Measurements from ENCODE around the gene LSM3. TPM values are rescaled to one million over a fixed set of nuclear protein-coding genes. Genes with fewer than 3 reads are reported as not detected.

Gene LSM3
- total and polyA plus RNA-seq, 9 of the 15 experiments (the other 6 are each of a cell fraction or from before 2014, with no cell fraction given): 33.8 to 203 (median 61.2) TPM

DNA sequence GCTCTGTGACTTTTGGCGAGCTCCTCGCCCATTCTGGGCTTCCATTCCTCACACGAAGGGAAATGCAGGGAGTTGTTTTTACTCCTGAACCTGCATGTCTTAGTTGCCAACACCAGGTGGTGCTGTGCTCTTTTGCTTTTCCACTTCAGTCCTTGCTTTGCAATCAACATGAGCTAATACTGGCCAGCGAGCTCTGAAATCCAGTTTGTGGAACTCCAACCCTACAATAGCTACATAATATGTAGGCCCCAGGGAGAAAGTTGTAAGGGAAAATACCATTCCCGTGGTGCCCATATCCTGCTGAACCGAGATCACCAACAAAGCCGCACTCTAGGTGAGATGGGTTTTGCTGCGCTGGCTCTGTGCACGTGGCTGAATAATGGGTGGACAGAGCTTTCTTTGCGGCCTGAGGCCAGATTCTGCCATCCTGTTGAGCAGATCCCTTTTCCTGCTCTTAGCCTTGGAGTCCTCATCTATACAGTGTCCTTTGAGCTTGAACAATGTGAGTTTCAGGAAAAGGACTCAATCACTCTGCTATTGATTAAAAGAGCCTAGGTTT, 25.0 kb downstream of the LSM3 start (continued):
- peak in 1 of 2 experiments; percentile 78; a peak in 2 of 4 replicates for TF ChIP-seq MAZ (CRISPR knock-in tag; conservative IDR thresholded peaks at IDR 0.05 in 1 of 2, IDR thresholded peaks at IDR 0.05 in 1 of 2)
- TF ChIP-seq RAD21 (CRISPR knock-in tag; conservative IDR thresholded peaks at IDR 0.05 in 1 of 2, IDR thresholded peaks at IDR 0.05 in 1 of 2): peak; percentile 99
- TF ChIP-seq, protein P1, sequence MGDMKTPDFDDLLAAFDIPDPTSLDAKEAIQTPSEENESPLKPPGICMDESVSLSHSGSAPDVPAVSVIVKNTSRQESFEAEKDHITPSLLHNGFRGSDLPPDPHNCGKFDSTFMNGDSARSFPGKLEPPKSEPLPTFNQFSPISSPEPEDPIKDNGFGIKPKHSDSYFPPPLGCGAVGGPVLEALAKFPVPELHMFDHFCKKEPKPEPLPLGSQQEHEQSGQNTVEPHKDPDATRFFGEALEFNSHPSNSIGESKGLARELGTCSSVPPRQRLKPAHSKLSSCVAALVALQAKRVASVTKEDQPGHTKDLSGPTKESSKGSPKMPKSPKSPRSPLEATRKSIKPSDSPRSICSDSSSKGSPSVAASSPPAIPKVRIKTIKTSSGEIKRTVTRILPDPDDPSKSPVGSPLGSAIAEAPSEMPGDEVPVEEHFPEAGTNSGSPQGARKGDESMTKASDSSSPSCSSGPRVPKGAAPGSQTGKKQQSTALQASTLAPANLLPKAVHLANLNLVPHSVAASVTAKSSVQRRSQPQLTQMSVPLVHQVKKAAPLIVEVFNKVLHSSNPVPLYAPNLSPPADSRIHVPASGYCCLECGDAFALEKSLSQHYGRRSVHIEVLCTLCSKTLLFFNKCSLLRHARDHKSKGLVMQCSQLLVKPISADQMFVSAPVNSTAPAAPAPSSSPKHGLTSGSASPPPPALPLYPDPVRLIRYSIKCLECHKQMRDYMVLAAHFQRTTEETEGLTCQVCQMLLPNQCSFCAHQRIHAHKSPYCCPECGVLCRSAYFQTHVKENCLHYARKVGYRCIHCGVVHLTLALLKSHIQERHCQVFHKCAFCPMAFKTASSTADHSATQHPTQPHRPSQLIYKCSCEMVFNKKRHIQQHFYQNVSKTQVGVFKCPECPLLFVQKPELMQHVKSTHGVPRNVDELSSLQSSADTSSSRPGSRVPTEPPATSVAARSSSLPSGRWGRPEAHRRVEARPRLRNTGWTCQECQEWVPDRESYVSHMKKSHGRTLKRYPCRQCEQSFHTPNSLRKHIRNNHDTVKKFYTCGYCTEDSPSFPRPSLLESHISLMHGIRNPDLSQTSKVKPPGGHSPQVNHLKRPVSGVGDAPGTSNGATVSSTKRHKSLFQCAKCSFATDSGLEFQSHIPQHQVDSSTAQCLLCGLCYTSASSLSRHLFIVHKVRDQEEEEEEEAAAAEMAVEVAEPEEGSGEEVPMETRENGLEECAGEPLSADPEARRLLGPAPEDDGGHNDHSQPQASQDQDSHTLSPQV (IDR thresholded peaks at IDR 0.05): peak; percentile 97
- no peak for TF ChIP-seq LCOR (CRISPR knock-in tag; IDR thresholded peaks at IDR 0.05)
- no peak for TF ChIP-seq POLR2B (IDR thresholded peaks at IDR 0.05; ENCODE audit: low read depth, partially characterized antibody)
- TF ChIP-seq KLF6 (CRISPR knock-in tag; IDR thresholded peaks at IDR 0.05; ENCODE audit: borderline replicate concordance): peak; percentile 70; the same call in 1 of the 2 replicates
- TF ChIP-seq PRDM10 (IDR thresholded peaks at IDR 0.05; ENCODE audit: partially characterized antibody): peak; percentile 4
- TF ChIP-seq, protein P2, sequence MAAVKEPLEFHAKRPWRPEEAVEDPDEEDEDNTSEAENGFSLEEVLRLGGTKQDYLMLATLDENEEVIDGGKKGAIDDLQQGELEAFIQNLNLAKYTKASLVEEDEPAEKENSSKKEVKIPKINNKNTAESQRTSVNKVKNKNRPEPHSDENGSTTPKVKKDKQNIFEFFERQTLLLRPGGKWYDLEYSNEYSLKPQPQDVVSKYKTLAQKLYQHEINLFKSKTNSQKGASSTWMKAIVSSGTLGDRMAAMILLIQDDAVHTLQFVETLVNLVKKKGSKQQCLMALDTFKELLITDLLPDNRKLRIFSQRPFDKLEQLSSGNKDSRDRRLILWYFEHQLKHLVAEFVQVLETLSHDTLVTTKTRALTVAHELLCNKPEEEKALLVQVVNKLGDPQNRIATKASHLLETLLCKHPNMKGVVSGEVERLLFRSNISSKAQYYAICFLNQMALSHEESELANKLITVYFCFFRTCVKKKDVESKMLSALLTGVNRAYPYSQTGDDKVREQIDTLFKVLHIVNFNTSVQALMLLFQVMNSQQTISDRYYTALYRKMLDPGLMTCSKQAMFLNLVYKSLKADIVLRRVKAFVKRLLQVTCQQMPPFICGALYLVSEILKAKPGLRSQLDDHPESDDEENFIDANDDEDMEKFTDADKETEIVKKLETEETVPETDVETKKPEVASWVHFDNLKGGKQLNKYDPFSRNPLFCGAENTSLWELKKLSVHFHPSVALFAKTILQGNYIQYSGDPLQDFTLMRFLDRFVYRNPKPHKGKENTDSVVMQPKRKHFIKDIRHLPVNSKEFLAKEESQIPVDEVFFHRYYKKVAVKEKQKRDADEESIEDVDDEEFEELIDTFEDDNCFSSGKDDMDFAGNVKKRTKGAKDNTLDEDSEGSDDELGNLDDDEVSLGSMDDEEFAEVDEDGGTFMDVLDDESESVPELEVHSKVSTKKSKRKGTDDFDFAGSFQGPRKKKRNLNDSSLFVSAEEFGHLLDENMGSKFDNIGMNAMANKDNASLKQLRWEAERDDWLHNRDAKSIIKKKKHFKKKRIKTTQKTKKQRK (IDR thresholded peaks at IDR 0.05; ENCODE audit: borderline replicate concordance, low read depth, low read length): no peak
- no peak for TF ChIP-seq ZBTB9 (CRISPR knock-in tag; IDR thresholded peaks at IDR 0.05)
- no peak for TF ChIP-seq HLTF (IDR thresholded peaks at IDR 0.05)
- TF ChIP-seq ZBTB43 (CRISPR knock-in tag; IDR thresholded peaks at IDR 0.05): 0 out of 2 replicates have a peak, but pooled peaks have one; percentile 80
- no peak; the same call in 1 of the 2 replicates for TF ChIP-seq SMARCA4 (IDR thresholded peaks at IDR 0.05)

Measured in K562 (cell line).